Midbrain (tissue), 1 donor: ENCODE data around the gene ARHGEF11.

Source experiments
- DNase-seq: peaks from one replicate; lab custom pipeline; 2025; lab: John Stamatoyannopoulos, UW

ARHGEF11 gene

GRCh38 chr1:156947818-156948525 is 97.6 kb downstream of the ARHGEF11 start:
- no peak for DNase-seq

GRCh38 chr1:156947127-156947526 is 98.4 kb downstream of the ARHGEF11 start:
- DNase-seq = no peak

GRCh38 chr1:156945881-156946661 is 99.5 kb downstream of the ARHGEF11 start:
- DNase-seq = no peak

- DNase-seq = no peak
Measured at GRCh38 chr1:156944848-156945247, 100.7 kb downstream of the ARHGEF11 start.

GRCh38 chr1:156944268-156944667 is 101.3 kb downstream of the ARHGEF11 start:
- no peak for DNase-seq

- no peak for DNase-seq
Measured at GRCh38 chr1:156943756-156944155, 101.8 kb downstream of the ARHGEF11 start.

GRCh38 chr1:156942576-156942975 is 103.0 kb downstream of the ARHGEF11 start:
- no peak for DNase-seq

- no peak for DNase-seq
Measured at GRCh38 chr1:156942176-156942575, 103.4 kb downstream of the ARHGEF11 start.

GRCh38 chr1:156941675-156942074 is 103.9 kb downstream of the ARHGEF11 start:
- no peak for DNase-seq

GRCh38 chr1:156939786-156940334 is 105.7 kb downstream of the ARHGEF11 start:
- DNase-seq = no peak

- DNase-seq = no peak
Measured at GRCh38 chr1:156938813-156939212, 106.7 kb downstream of the ARHGEF11 start.

- DNase-seq = no peak
Measured at GRCh38 chr1:156937883-156938282, 107.7 kb downstream of the ARHGEF11 start.

- DNase-seq = no peak
Measured at GRCh38 chr1:156936721-156937220, 108.8 kb downstream of the ARHGEF11 start.

GRCh38 chr1:156936191-156936590 is 109.4 kb downstream of the ARHGEF11 start:
- DNase-seq = no peak

- no peak for DNase-seq
Measured at GRCh38 chr1:156935505-156936128, 109.9 kb downstream of the ARHGEF11 start.

- no peak for DNase-seq
Measured at GRCh38 chr1:156933136-156933535, 112.4 kb downstream of the ARHGEF11 start.

GRCh38 chr1:156931974-156932710 is 113.4 kb downstream of the ARHGEF11 start:
- no peak for DNase-seq

GRCh38 chr1:156931211-156931952 is 114.2 kb downstream of the ARHGEF11 start:
- no peak for DNase-seq

- DNase-seq = no peak
Measured at GRCh38 chr1:156930483-156930882, 115.1 kb downstream of the ARHGEF11 start.

- no peak for DNase-seq
Measured at GRCh38 chr1:156929596-156930238, 115.8 kb downstream of the ARHGEF11 start.
